ENCODE data around the gene ASCL4.

DNA sequence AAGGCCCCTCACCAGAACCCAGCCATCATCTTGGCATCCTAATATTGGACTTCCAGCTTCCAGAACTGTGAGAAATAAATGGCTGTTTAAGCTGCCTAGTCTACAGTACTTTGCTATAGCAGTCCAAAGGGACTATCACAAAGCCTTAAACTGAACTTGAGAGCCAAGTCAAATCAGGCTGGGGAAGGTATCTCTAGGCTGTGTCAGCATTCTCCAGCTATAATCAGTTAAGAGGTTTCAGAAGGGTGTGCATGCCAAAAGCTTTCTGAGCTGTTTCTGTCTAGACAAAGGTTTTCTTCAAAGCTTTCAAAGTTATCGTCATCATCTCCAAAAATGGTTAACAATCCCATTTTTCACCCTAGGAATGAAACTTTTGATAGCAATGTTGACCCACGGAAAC is 7.6 kb downstream of the ASCL4 start:
- TF ChIP-seq, protein P1, sequence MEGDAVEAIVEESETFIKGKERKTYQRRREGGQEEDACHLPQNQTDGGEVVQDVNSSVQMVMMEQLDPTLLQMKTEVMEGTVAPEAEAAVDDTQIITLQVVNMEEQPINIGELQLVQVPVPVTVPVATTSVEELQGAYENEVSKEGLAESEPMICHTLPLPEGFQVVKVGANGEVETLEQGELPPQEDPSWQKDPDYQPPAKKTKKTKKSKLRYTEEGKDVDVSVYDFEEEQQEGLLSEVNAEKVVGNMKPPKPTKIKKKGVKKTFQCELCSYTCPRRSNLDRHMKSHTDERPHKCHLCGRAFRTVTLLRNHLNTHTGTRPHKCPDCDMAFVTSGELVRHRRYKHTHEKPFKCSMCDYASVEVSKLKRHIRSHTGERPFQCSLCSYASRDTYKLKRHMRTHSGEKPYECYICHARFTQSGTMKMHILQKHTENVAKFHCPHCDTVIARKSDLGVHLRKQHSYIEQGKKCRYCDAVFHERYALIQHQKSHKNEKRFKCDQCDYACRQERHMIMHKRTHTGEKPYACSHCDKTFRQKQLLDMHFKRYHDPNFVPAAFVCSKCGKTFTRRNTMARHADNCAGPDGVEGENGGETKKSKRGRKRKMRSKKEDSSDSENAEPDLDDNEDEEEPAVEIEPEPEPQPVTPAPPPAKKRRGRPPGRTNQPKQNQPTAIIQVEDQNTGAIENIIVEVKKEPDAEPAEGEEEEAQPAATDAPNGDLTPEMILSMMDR (conservative IDR thresholded peaks at IDR 0.05; ENCODE audit: low read length) = no peak
- no peak for TF ChIP-seq EZH2phosphoT487 (IDR thresholded peaks at IDR 0.05; ENCODE audit: borderline replicate concordance, low read depth, low read length)

All from OCI-LY7 (cell line).